GM10266 (cell line): ENCODE data around the gene FARP1.

Source experiments
- DNase-seq: peaks from one replicate; pipeline ENCODE4 v3.0.0; 2012; ENCODE audit errors: extremely low spot score
- CTCF ChIP-seq: IDR thresholded peaks from 2 replicates; pipeline ENCODE4 v1.5.1; 2012; ENCODE audit warnings: mild to moderate bottlenecking, low read depth; ENCODE audit not compliant: control insufficient read depth, insufficient read depth; ENCODE audit errors: missing control alignments

Gene FARP1

GRCh38 chr13:98285852-98286594 lies 143.1 kb downstream of the FARP1 start:
- DNase-seq, result no peak
- no peak for TF ChIP-seq CTCF

GRCh38 chr13:98286799-98287198 lies 143.9 kb downstream of the FARP1 start:
- TF ChIP-seq CTCF, result no peak
- DNase-seq, result no peak

GRCh38 chr13:98288211-98288610 lies 145.3 kb downstream of the FARP1 start:
- TF ChIP-seq CTCF, result no peak
- no peak for DNase-seq

- DNase-seq, result no peak
- TF ChIP-seq CTCF, result no peak
Measured at GRCh38 chr13:98289339-98289945, 146.5 kb downstream of the FARP1 start.

- DNase-seq, result no peak
- no peak for TF ChIP-seq CTCF
Measured at GRCh38 chr13:98290261-98290660, 147.4 kb downstream of the FARP1 start.

- no peak for TF ChIP-seq CTCF
- no peak for DNase-seq
Measured at GRCh38 chr13:98291658-98292057, 148.8 kb downstream of the FARP1 start.

- TF ChIP-seq CTCF, result no peak
- DNase-seq, result no peak
Measured at GRCh38 chr13:98293103-98293502, 150.2 kb downstream of the FARP1 start.
